Skeletal muscle tissue (tissue), 4 donors: Measurements from ENCODE around the gene PTPRN2. TPM values are rescaled to one million over a fixed set of nuclear protein-coding genes. Genes with fewer than 3 reads are reported as not detected.
"Not testable (repeated sequence)": the region's sequence is repeated elsewhere in the genome, so short reads cannot be mapped to it uniquely, and the experiment has no call there.

ENCODE experiments used
- H3K27ac ChIP-seq: one replicate; pipeline ENCODE4 v1.7.0; 2013; ENCODE audit warnings: mild to moderate bottlenecking, low read depth, low read length, inconsistent platforms
- H3K27me3 ChIP-seq, 3 donors: one replicate each; pipeline ENCODE4 v1.7.0; 2013; ENCODE audit warnings: low read length in 3 of 3; ENCODE audit not compliant: control insufficient read depth in 3 of 3, insufficient read depth in 3 of 3
- H3K36me3 ChIP-seq, 3 donors: one replicate each; pipeline ENCODE4 v1.7.0; 2013; ENCODE audit warnings: low read length in 3 of 3; ENCODE audit not compliant: control insufficient read depth in 3 of 3, insufficient read depth in 3 of 3
- H3K4me1 ChIP-seq, 3 donors: one replicate each; pipeline ENCODE4 v1.7.0; 2013; ENCODE audit warnings: low read length in 3 of 3, mild to moderate bottlenecking in 3 of 3; ENCODE audit not compliant: control insufficient read depth in 3 of 3, insufficient read depth in 3 of 3
- H3K4me3 ChIP-seq, 3 donors: one replicate each; pipeline ENCODE4 v1.7.0; 2013; ENCODE audit warnings: low read length in 3 of 3
- H3K9ac ChIP-seq, 3 donors: one replicate each; pipeline ENCODE4 v1.7.0; 2013; ENCODE audit warnings: low read length in 3 of 3, mild to moderate bottlenecking in 3 of 3, moderate library complexity in 2 of 3, low read depth in 1 of 3
- H3K9me3 ChIP-seq, 3 donors: one replicate each; pipeline ENCODE4 v1.7.0; 2013; ENCODE audit warnings: low read length in 3 of 3; ENCODE audit not compliant: control insufficient read depth in 3 of 3
- total RNA-seq: library from RNA; depleted of rRNA; stranded (reverse); fragments of >200 nt; gene quantifications from one replicate; pipeline ENCODE4 v1.2.3, GENCODE V29; 2014
- donor health status: Osteomylitis.

The PTPRN2 gene
- total RNA-seq, 1 donor from 2014 or later: 1.6 TPM

DNA sequence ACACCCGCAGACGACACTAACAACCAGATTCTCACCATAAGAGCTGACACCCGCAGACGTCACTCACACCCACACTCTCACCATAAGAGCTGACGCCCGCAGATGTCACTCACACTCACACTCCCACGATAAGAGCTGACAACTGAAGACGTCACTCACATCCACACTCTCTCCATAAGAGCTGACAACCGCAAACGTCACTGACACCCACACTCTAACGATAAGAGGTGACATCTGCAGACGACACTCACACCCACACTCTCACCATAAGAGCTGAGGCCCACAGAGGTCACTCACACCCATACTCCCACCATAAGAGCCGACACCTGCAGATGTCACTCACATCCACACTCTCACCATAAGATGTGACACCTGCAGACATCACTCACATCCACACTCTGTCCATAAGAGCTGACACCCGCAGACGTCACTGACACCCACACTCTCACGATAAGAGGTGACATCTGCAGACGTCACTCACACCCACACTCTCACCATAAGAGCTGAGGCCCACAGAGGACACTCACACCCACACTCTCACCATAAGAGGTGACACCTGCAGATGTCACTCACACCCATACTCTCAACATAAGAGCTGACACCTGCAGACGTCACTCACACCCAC is 255.7 kb downstream of the PTPRN2 start:
- not testable (repeated sequence) for H3K9me3 ChIP-seq, H3K4me1 ChIP-seq, H3K27me3 ChIP-seq, H3K27ac ChIP-seq, H3K9ac ChIP-seq, H3K36me3 ChIP-seq, H3K4me3 ChIP-seq

DNA sequence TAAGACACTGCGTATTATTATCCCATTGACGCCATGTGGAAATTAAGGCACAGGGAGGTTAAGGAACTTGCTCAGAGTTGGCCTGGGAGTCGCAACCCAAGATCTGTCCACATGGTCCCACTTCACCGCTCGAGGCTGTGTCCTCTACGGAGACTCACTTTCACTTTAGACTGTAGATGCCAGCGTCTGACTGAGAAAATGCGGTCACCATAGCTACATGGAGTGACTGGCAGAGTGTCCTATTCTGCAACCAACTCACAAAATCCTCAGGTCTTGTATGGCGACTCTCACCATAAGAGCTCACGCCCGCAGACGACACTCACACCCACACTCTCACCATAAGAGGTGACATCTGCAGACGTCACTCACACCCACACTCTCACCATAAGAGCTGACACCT is 257.9 kb downstream of the PTPRN2 start:
- H3K9ac ChIP-seq: no peak overlapping the region
- H3K36me3 ChIP-seq: no peaks in the 10 kb centered on the region
- no peaks in the 10 kb centered on the region for H3K4me1 ChIP-seq
- H3K4me3 ChIP-seq: no peak overlapping the region
- H3K27me3 ChIP-seq: peaks cover 0 to 6% (median 0%) of the 10 kb centered on the region in 3 donors
- H3K9me3 ChIP-seq: peaks cover 0 to 10% (median 5%) of the 10 kb centered on the region in 3 donors
- no peak overlapping the region for H3K27ac ChIP-seq

DNA sequence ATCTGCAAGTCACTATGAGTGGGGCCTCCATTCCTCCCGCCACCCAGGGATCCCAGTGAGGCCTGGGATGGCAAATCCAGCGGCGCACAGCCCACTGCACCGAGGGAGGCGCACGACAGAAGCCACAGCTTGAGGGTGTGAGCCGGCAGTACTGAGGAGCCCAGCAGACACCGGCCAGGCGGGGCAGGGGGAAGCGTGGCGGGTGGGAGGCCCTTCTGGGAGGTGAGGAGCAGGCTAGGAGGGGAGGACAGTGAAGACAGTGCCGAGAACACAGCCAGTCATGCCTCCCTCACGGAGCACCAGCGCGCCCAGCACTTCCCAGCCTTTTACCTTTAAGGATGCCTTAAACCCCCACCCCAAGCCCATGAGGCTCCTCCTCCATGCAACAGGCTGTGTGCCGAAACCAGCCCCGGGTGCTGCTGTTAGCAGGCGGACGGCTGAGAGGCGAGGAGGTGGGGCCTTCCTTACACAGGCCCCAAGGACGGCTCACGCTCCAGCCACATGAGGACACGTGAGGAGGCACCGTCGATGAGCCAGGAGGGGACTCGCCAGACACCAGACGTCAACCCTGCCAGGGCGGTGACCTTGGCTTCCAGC is 258.5 kb downstream of the PTPRN2 start:
- Histone ChIP-seq H3K36me3 (no peaks in the 10 kb centered on the region), H3K4me3 (no peak overlapping the region), H3K27ac (no peak overlapping the region), H3K9ac (no peak overlapping the region), H3K27me3 (peaks cover 0 to 6% (median 0%) of the 10 kb centered on the region in 3 donors), H3K4me1 (no peaks in the 10 kb centered on the region), H3K9me3 (peaks cover 0 to 10% (median 5%) of the 10 kb centered on the region in 3 donors)

DNA sequence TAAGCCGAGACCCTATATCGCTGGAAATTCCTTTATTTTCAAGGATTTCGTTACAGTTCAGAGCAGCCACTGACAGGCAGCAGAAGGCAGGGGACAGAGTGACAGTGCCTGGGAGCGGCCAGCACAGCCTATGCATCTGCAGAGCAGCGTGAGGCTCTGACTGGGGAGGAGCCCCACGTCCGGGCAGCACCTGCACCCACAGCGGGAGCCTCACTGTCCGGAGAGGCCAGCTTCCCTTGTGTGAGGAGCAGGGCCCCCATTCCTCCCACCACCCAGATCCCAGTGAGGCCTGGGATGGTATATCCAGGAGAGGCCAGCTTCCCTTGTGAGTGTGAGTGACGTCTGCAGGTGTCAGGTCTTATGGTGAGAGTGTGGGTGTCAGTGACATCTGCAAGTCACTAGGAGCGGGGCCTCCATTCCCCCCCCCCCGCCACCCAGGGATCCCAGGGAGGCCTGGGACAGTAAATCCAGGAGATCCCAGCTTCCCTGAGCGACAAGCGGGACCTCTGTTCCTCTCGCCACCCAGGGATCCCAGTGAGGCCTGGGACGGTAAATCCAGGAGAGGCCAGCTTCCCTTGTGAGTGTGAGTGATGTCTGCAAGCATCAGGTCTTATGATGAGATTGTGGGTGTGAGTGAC is 259.1 kb downstream of the PTPRN2 start:
- no peak overlapping the region for H3K4me3 ChIP-seq
- peaks cover 0 to 6% (median 0%) of the 10 kb centered on the region in 3 donors for H3K27me3 ChIP-seq
- no peak overlapping the region for H3K27ac ChIP-seq
- H3K36me3 ChIP-seq: no peaks in the 10 kb centered on the region
- no peaks in the 10 kb centered on the region for H3K4me1 ChIP-seq
- H3K9me3 ChIP-seq: peaks cover 0 to 10% (median 5%) of the 10 kb centered on the region in 3 donors
- no peak overlapping the region for H3K9ac ChIP-seq

DNA sequence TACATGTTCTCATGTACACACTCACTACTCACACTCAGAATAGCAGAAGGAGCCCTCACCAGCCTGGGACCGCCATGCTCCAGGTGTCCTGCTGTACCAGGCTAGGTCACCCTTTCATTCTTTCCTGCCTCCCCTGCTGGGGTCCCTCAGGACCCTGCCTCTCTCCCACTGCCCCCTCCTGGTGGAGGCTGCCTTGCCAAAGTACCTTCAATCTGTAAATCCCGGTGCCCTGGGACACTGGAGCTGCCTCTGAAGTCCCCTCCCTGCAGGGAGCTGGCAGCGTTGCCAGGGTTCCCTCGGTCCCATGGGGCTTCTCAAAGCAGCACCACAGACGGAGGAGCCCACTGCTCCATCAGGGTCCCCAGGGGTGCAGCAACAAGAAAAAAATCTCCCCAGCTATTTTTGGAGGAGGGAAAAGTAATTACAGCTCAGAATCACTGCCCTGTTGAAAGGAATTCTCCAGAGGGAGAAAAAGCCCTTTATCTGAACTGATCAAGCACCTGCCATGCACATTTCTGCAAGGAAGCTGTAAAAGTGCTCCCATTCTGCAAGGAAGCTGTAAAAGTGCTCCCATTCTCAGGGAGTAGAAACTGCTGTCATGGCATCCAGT is 259.9 kb downstream of the PTPRN2 start:
- no peak overlapping the region for H3K9ac ChIP-seq
- H3K9me3 ChIP-seq: peaks cover 0 to 10% (median 5%) of the 10 kb centered on the region in 3 donors
- no peaks in the 10 kb centered on the region for H3K36me3 ChIP-seq
- no peaks in the 10 kb centered on the region for H3K4me1 ChIP-seq
- no peak overlapping the region for H3K4me3 ChIP-seq
- no peak overlapping the region for H3K27ac ChIP-seq
- peaks cover 0 to 6% (median 0%) of the 10 kb centered on the region in 3 donors for H3K27me3 ChIP-seq

DNA sequence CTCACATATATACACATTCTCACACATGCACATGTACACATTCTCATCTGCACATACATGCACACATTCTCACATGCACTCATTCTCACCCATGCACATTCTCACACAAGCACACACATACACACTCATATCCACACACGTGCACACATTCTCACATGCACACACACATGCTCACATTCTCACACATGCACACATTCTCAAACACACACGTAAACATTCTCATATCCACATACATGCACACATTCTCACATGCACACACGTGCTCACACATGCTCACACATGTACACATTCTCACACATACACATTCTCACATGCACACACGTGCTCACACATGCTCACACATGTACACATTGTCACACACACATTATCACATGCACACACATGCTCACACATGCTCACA is 260.6 kb downstream of the PTPRN2 start:
- Histone ChIP-seq H3K27me3 (peaks cover 0 to 6% (median 0%) of the 10 kb centered on the region in 3 donors), H3K4me1 (no peaks in the 10 kb centered on the region), H3K4me3 (no peak overlapping the region), H3K36me3 (no peaks in the 10 kb centered on the region), H3K27ac (no peak overlapping the region), H3K9me3 (peaks cover 0 to 10% (median 5%) of the 10 kb centered on the region in 3 donors), H3K9ac (no peak overlapping the region)

DNA sequence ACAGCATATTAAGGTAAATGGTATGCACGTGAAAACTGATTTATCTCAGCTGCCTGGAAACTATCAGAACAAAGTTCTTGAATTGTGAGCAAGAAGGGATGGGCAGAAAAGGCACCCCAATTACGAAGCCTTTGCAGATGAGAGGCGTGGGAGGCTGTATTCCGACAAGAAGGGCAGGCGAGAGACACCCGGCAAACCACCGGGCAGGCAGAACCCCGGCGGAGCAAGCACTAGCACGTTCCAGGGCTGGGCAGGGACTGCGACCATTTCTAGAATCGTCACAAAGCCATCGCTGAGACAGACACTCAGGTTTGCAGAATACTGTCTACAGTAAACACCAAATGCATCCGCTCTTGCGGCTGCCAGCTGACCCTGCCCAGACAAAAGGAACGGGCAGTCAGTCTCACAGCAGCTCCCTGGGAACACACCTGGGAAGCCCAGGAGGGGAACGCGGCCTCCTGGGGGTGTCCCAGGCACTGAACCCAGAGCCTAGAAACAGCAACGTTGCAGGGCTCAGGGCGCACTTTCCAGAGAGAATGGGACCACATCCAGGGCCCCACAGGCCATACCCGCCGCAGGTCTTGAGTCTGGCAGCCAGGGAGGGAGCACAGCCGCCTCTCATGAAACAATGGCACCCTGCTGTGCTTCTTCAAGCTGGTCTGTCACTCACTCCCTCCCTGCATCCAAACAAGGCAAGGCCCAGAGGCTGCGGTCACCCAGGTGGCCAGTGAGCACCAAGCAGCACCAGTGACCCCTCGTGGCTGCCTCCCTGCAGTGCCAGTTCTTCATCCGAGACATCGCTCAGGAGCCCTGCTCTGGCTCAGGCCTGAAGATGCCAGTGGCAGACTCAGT is 261.9 kb downstream of the PTPRN2 start:
- Histone ChIP-seq H3K9me3 (peaks cover 0 to 10% (median 5%) of the 10 kb centered on the region in 3 donors), H3K27me3 (peaks cover 0 to 9% (median 0%) of the 10 kb centered on the region in 3 donors), H3K27ac (no peak overlapping the region), H3K36me3 (no peaks in the 10 kb centered on the region), H3K9ac (no peak overlapping the region), H3K4me3 (no peak overlapping the region), H3K4me1 (no peaks in the 10 kb centered on the region)

DNA sequence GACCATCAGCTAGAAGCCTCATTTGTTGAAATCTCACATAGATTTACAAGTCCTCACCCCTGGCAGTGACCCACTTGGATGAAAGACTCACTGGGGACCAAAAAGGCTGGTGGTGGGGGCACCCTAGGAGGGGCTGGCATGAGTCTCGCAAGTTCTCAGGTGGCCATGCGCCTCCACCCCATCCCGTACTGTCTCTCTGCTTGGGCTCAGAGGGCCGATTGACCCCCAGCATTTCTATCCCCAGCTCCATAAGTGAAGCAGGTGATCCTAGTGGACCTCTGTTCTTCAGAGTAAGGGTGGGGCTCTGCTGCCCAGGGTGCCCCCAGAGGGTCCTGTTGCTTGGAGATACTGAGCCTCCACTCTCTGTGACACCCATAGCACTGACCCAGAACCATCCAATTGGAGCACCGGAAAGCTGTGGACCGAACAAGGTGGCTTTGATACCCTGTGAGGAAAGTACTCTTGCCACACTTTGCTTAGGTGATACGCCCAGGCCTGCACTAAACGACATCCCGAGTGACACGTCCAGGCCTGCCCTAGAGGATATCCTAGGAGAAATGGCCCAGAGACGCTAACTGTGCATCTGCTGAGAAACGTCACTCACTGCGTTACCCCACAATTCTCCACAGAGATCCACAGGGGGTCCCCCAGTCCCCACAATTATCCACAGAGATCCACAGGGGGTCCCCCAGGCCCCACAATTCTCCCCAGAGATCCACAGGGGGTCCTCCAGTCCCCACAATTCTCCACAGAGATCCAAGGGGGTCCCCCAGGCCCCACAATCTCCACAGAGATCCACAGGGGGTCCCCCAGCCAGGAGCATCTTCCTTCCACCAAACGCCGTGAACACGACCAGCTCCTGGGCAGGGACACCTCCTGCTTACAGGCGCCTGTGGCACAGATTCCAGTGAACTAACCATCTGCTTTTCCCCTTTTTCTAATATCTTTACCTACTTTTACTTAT is 262.9 kb downstream of the PTPRN2 start:
- H3K36me3 ChIP-seq: no peaks in the 10 kb centered on the region
- peaks cover 0 to 9% (median 0%) of the 10 kb centered on the region in 3 donors for H3K27me3 ChIP-seq

More for the DNA sequence above, 262.9 kb downstream of the PTPRN2 start:
- Histone ChIP-seq H3K4me1 (no peaks in the 10 kb centered on the region), H3K9me3 (peaks cover 0 to 10% (median 5%) of the 10 kb centered on the region in 3 donors), H3K9ac (no peak overlapping the region), H3K27ac (no peak overlapping the region), H3K4me3 (no peak overlapping the region)
